ENCODE data around the gene OR4Q2. TPM values are rescaled to one million over a fixed set of nuclear protein-coding genes. Genes with fewer than 3 reads are reported as not detected.

Gene OR4Q2
- total RNA-seq (2022; extraction: Qiagen RNA extraction) = not detected in 5 replicates

GRCh38 chr14:20001863-20002262 lies at the start of gene OR4Q2:
OR4Q2 (plus strand) TSS chr14:20002163.

GRCh38 chr14:19975291-19975690 lies 26.7 kb upstream of the OR4Q2 start, which contains the start of gene OR4K15:
OR4K15 (plus strand) TSS chr14:19975591; CDS start chr14:19975591, 0 bp downstream.

GRCh38 chr14:20019257-20019865 lies 17.4 kb downstream of the OR4Q2 start, which contains the start of gene OR4K14:
OR4K14 (minus strand) TSS chr14:20019307; CDS start chr14:20015193, 4,114 bp downstream.

GRCh38 chr14:20035938-20036337 lies 34.0 kb downstream of the OR4Q2 start, which contains the start of gene OR4K13:
OR4K13 (minus strand) TSS chr14:20036038; CDS start chr14:20034758, 1,280 bp downstream.

Other genes starting within 250 kb of the OR4Q2 start
- gene OR4M1, start 228.7 kb upstream of the OR4Q2 start, total RNA-seq (2022; extraction: Qiagen RNA extraction) = not detected in 5 replicates
- not detected in 5 replicates for gene OR4N2, start 198.4 kb upstream of the OR4Q2 start, total RNA-seq (2022; extraction: Qiagen RNA extraction)
- gene OR4K2, start 127.0 kb upstream of the OR4Q2 start, total RNA-seq (2022; extraction: Qiagen RNA extraction) = not detected in 5 replicates
- not detected in 5 replicates for gene OR4K5, start 81.6 kb upstream of the OR4Q2 start, total RNA-seq (2022; extraction: Qiagen RNA extraction)
- not detected in 5 replicates for gene OR4K1, start 71.2 kb upstream of the OR4Q2 start, total RNA-seq (2022; extraction: Qiagen RNA extraction)
- gene OR4K15, start 26.6 kb upstream of the OR4Q2 start, total RNA-seq (2022; extraction: Qiagen RNA extraction) = not detected in 5 replicates
- gene OR4K14, start 17.1 kb downstream of the OR4Q2 start, total RNA-seq (2022; extraction: Qiagen RNA extraction) = not detected in 5 replicates
- not detected in 5 replicates for gene OR4K13, start 33.9 kb downstream of the OR4Q2 start, total RNA-seq (2022; extraction: Qiagen RNA extraction)
- not detected in 5 replicates for gene OR4L1, start 57.9 kb downstream of the OR4Q2 start, total RNA-seq (2022; extraction: Qiagen RNA extraction)
- gene OR4K17, start 108.6 kb downstream of the OR4Q2 start, total RNA-seq (2022; extraction: Qiagen RNA extraction) = not detected in 5 replicates
- gene OR4N5, start 136.7 kb downstream of the OR4Q2 start, total RNA-seq (2022; extraction: Qiagen RNA extraction) = not detected in 5 replicates
- gene OR11G2, start 188.7 kb downstream of the OR4Q2 start, total RNA-seq (2022; extraction: Qiagen RNA extraction) = not detected in 5 replicates
- not detected in 5 replicates for gene OR11H6, start 221.5 kb downstream of the OR4Q2 start, total RNA-seq (2022; extraction: Qiagen RNA extraction)
- not detected in 5 replicates for gene OR11H7, start 226.8 kb downstream of the OR4Q2 start, total RNA-seq (2022; extraction: Qiagen RNA extraction)
- gene OR11H4, start 237.1 kb downstream of the OR4Q2 start, total RNA-seq (2022; extraction: Qiagen RNA extraction) = not detected in 5 replicates